Skin epidermis (tissue), 12 donors: ENCODE results near the gene APPL2.
"Not testable (repeated sequence)": the region's sequence is repeated elsewhere in the genome, so short reads cannot be mapped to it uniquely, and the experiment has no call there.

Experiments used
- H3K27ac ChIP-seq, 21 experiments: fragments of 200-600 bp; sonication (generic) in 11 of 21; one replicate each; pipeline ENCODE4 v1.5.0; 2020; ENCODE audit warnings: mild to moderate bottlenecking in 3 of 21, inconsistent platforms in 2 of 21, moderate library complexity in 2 of 21
- H3K4me3 ChIP-seq, 7 experiments: fragments of 200-600 bp; sonication (generic) in 2 of 7; one replicate each; pipeline ENCODE4 v1.5.0; 2020; ENCODE audit warnings: inconsistent platforms in 2 of 7, mild to moderate bottlenecking in 2 of 7, moderate library complexity in 1 of 7

The APPL2 gene

DNA sequence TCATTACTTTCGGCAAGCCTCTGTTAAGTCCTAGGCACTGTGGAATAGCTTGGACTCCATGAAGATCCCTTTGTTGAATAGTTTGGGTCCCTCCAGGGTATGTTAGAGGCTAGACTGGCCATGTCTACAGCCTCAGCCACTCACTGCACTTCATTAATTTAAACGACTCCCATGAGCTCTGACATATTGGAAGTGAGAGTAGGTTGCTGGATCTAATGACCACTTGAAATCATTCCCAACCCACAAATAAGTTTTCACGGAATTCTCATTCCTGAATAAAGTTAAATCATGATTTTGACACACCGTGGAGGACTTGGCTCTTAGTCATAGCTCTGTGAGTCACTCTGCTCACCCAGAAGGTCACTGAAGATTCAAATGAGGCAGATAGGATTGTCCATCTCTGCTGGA, 21.4 kb upstream of the APPL2 start:
- H3K4me3 ChIP-seq: no peak overlapping the region
- H3K27ac ChIP-seq: peak overlapping the region in 8 of 21 experiments; percentile 0 to 82 (median 54)

DNA sequence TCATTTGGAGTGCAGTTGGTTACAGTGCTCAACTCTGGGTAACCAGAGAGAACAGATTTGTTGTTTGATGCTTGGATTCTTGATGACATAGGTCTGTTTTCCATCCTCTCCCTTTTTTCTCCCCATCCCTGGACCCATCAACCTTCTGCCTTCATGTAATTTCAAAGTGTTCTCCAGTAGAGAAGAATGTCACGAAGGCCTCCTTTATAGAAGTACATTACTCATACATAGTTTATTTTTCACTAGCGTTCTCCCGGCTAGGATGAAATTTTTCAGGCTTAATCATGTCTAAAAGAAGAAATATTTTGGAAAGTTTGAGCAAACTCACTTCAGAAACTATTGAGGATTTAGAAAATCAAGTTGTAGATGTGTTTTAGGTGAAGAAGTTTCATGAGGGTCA, 20.9 kb upstream of the APPL2 start:
- H3K4me3 ChIP-seq: no peak overlapping the region
- peak overlapping the region in 7 of 21 experiments; percentile 38 to 82 (median 66) for H3K27ac ChIP-seq

GRCh38 chr12:105256431-105256830, 20.5 kb upstream of the APPL2 start:
- H3K27ac ChIP-seq: peak overlapping the region in 6 of 21 experiments; percentile 28 to 82 (median 51)

DNA sequence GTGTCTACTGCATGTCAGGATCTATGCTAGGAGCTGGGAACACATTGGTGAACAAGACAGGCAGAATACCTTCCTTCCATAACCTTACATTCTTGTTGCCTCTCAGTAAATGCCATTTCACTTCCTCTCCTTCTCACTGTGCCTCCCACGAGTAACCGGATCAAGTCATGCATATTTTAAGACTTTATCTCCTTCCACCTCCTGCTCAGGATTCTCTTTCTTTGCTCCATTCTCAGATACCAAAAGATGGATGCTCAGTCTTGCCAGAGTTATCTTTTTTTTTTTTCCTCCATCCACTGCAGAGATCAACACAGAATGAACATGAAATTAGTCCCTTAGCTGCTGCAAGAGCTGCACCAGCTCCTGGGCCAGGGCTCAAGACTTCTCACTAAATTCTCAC, 20.0 kb upstream of the APPL2 start:
- Histone ChIP-seq H3K27ac (peak overlapping the region in 7 of 21 experiments; percentile 18 to 82 (median 57)), H3K4me3 (no peak overlapping the region)

More at GRCh38 chr12:105256431-105256830, 20.5 kb upstream of the APPL2 start:
- H3K4me3 ChIP-seq: not testable (repeated sequence)

GRCh38 chr12:105253866-105254513, 18.0 kb upstream of the APPL2 start:
- Histone ChIP-seq H3K27ac (peak overlapping the region in 19 of 21 experiments; percentile 3 to 83 (median 61)), H3K4me3 (no peak overlapping the region)

DNA sequence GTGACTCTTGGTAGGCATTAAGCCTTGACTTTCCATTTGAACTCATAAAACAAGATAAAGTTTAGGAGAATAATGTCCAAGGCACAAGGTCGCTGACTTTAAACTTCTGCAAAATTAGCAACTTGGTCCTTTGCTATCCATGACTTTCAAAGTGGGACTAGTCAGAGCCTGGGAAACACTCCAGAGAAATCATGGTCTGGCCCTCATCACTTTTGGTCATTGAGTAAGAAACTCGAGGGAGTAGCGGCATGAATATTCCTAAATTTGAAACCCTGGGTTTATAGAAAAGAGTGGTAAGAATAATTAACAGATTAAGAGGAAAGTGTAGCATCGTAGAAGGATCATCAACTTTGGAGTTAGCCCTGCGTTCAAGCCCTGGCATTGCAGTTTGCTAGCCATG, 16.9 kb upstream of the APPL2 start:
- H3K27ac ChIP-seq: peak overlapping the region in 7 of 21 experiments; percentile 8 to 83 (median 69)
- H3K4me3 ChIP-seq: no peak overlapping the region

- H3K27ac ChIP-seq, H3K4me3 ChIP-seq: not testable (repeated sequence)
These were observed 9.9 kb upstream of the APPL2 start for GRCh38 chr12:105245776-105246427.

GRCh38 chr12:105245291-105245690, 9.3 kb upstream of the APPL2 start:
- no peak overlapping the region for H3K27ac ChIP-seq
- H3K4me3 ChIP-seq: no peak overlapping the region

DNA sequence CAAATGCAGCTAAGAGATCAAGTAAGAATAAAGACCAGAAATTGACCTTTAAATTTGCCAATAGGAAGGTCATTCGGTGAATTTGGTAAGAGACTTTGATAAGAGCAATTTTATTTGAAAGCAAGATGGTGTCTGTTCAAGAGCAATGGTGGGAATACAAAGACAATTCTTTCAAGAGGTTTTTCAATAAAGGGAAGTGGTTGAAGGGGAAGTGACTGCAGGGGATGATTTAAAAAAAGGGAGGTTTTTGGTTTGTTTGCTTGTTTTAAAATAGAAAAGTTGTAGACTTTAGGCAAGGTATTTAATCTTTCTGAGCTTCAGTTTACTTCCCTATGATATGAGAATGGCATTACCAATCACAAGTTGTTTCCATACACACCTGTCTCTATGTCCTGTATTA, 4.3 kb upstream of the APPL2 start:
- no peak overlapping the region for H3K27ac ChIP-seq
- H3K4me3 ChIP-seq: no peak overlapping the region

DNA sequence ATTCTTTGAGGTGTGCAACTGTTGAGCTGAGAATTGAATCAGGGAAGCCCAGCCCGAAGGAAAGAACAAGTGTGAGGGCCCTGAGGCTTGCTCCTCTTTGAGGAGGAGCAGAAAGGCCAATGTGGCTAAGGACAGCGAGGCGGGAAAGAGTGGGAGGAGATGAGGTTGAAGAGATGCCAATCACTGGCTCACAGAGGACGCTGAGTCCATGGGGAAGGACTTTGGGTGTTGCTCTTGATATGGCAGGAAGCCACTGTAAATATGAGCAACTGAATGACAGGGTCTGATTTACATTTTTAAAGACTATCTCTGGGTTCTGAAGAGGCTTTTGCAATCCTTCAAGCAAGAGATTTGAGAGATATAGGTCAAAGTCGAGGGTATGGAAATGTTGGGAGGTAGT, 3.3 kb upstream of the APPL2 start:
- no peak overlapping the region for H3K4me3 ChIP-seq
- no peak overlapping the region for H3K27ac ChIP-seq

GRCh38 chr12:105237666-105238065, 1.7 kb upstream of the APPL2 start:
- Histone ChIP-seq H3K4me3 (no peak overlapping the region), H3K27ac (no peak overlapping the region)

DNA sequence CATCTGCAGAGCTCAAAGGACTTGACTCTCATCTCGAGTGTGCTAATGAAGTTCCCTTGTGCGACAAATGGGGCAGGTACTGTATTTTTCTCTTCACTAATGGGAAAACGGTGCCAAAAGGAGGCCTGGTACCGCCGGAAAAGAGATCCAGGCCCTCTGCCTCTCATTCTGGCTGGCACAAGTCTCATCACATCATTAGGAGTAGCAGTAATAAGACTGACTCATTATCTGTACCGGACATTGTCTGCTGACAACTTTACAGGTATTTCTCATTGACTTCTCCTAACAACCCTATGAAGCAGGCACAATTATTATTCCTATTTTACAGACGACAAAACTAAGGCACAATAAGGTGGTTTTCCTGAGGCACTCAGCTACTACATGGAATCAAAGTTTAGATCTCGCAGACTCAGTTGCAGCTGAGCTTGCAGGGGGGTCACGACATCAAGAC, 668 bp downstream of the APPL2 start:
- peak overlapping the region; percentile 63 to 95 (median 82) for H3K4me3 ChIP-seq
- H3K27ac ChIP-seq: peak overlapping the region; percentile 83 to 99 (median 96)

DNA sequence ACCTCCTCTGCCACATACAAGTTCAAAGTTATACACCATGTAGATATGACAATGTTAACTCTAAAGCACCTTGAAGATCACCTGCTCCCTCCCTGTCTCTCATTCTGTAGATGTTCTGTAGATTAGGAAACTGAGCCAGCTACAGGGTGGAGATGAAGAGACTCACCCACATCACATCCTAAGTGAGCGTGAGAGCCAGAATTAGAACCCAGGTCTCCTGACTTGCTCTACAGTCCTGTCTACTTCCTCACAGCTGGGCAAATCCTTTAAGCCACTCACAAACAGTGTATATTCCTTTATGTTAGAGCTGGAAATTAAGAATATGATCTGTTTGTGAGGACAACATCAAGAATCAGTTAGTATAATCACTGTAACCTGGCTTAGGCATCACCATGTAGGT, 1.8 kb downstream of the APPL2 start:
- peak overlapping the region in 5 of 7 experiments; percentile 71 to 95 (median 82) for H3K4me3 ChIP-seq
- H3K27ac ChIP-seq: peak overlapping the region in 15 of 21 experiments; percentile 18 to 99 (median 97)

GRCh38 chr12:105233041-105233905, 2.7 kb downstream of the APPL2 start:
- H3K4me3 ChIP-seq: peak overlapping the region in 1 of 7 experiments; percentile 95
- peak overlapping the region in 11 of 21 experiments; percentile 11 to 99 (median 97) for H3K27ac ChIP-seq

DNA sequence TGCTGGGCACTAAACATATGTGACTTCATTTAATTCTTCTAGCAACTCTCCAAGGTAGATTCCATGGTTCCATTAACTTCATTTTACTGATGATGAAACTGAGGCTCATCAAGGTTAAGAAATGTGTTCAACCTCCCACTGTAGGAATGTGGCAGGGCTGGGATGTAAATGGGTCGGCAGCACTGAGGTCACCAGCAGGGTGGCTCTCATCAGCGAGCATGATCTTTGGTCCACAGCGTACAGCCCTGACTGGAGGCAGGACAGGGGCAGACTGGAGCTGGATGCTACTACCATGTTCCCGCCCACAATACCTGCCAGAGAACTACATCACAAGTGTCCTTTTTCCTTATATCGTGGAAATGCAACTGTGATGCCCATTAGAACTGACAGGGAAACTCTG, 4.6 kb downstream of the APPL2 start:
- Histone ChIP-seq H3K27ac (peak overlapping the region in 5 of 21 experiments; percentile 9 to 73 (median 28)), H3K4me3 (no peak overlapping the region)

DNA sequence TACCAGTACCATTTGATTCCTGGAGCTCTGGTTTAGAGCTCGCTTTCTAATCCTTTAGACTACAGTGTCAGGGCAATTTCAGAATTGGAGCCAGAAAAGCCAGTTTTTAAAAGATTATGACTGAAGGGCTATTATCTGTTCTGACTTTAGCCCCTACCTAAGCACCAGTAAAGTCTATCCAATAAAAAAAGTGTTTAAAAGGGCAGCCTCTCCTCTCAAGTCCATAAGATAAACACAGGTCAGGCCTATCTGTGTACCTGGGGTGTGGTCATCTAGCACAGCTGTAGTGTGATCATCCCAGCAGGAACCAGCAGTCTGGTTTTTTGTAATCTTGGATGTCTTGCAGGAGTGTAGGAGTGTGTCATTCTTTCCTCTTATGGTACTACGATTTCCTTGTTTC, 6.6 kb downstream of the APPL2 start:
- H3K4me3 ChIP-seq: no peak overlapping the region
- peak overlapping the region in 20 of 21 experiments; percentile 27 to 80 (median 58) for H3K27ac ChIP-seq

- no peak overlapping the region for H3K4me3 ChIP-seq
- H3K27ac ChIP-seq: peak overlapping the region in 20 of 21 experiments; percentile 14 to 80 (median 58)
These were observed 7.0 kb downstream of the APPL2 start for GRCh38 chr12:105228966-105229365.

- no peak overlapping the region for H3K4me3 ChIP-seq
- peak overlapping the region in 10 of 21 experiments; percentile 9 to 80 (median 67) for H3K27ac ChIP-seq
These were observed 7.5 kb downstream of the APPL2 start for GRCh38 chr12:105228494-105228893.

GRCh38 chr12:105227879-105228278, 8.1 kb downstream of the APPL2 start:
- Histone ChIP-seq H3K4me3 (no peak overlapping the region), H3K27ac (peak overlapping the region in 12 of 21 experiments; percentile 2 to 80 (median 54))

DNA sequence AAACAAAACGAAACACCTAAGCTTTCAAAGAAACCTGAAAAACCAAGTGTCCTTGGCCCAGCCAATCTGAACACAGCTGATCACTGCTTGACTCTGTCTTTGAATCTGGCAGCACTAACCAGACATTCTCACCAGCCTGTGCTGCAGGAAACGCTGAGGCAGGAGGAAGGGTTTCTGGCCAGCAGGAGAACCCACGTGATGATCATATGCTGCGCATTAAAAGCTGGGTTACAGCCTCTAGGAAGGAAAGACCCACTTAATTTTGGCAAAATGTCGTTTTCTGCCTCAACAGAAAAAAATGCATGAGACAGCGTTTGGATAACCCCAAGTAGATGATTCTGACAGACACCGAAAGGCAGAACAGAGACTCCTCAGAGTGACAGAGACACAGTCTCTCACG, 9.8 kb downstream of the APPL2 start:
- Histone ChIP-seq H3K27ac (peak overlapping the region in 16 of 21 experiments; percentile 1 to 80 (median 48)), H3K4me3 (no peak overlapping the region)
